SK-N-SH (cell line): Measurements from ENCODE around the gene SYCE1L.

ENCODE experiments used
- FOXM1 ChIP-seq: IDR thresholded peaks from 2 replicates; pipeline ENCODE4 v1.4.0; 2012; ENCODE audit warnings: low read depth, mild to moderate bottlenecking
- MAX ChIP-seq: IDR thresholded peaks from 2 replicates; pipeline ENCODE4 v1.4.0; 2012; ENCODE audit warnings: low read depth
- MEF2A ChIP-seq: IDR thresholded peaks from 2 replicates; pipeline ENCODE4 v1.4.0; 2012; ENCODE audit warnings: low read depth, borderline replicate concordance
- MXI1 ChIP-seq: IDR thresholded peaks from 2 replicates; pipeline ENCODE4 v1.6.1; 2012; ENCODE audit warnings: mild to moderate bottlenecking, low read depth, low read length, improper control_type of control experiment
- RFX5 ChIP-seq: IDR thresholded peaks from 2 replicates; pipeline ENCODE4 v1.6.1; 2012; ENCODE audit warnings: mild to moderate bottlenecking, improper control_type of control experiment, low read length
- SMC3 ChIP-seq: IDR thresholded peaks from 2 replicates; pipeline ENCODE4 v1.6.1; 2012; ENCODE audit warnings: low read depth, low read length, improper control_type of control experiment
- TAF1 ChIP-seq: IDR thresholded peaks from 2 replicates; pipeline ENCODE4 v1.6.1; 2012; ENCODE audit warnings: low read depth, mild to moderate bottlenecking, low read length, moderate library complexity, borderline replicate concordance
- YY1 ChIP-seq: IDR thresholded peaks from 2 replicates; pipeline ENCODE4 v1.4.0; 2012; ENCODE audit warnings: low read depth, mild to moderate bottlenecking
- TF ChIP-seq, protein P1 (sequence below): fragments of 200-600 bp; sonication (generic); IDR thresholded peaks from 2 replicates; pipeline ENCODE4 v1.6.1; 2017; ENCODE audit warnings: antibody characterized with exemption, mild to moderate bottlenecking, moderate library complexity

DNA sequence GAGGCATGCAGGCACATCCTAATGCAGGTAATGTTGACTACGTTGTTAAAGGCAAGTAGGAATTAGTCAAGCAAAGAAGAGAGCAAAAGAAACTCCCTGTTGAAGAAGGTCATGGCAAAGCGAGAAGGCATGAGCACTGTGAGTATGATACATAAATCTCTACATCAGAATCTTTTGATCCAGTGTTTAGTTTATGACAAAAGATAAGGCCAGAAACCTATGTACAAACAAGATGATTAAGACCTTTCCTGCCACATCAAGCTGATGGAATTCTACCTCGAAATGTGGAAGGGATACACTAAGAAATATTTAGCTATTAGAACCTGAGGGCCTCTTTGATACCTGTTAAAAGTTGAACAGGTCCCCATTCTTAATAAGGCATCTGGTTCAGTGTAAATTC is 20.2 kb downstream of the SYCE1L start:
- TF ChIP-seq, protein P1, sequence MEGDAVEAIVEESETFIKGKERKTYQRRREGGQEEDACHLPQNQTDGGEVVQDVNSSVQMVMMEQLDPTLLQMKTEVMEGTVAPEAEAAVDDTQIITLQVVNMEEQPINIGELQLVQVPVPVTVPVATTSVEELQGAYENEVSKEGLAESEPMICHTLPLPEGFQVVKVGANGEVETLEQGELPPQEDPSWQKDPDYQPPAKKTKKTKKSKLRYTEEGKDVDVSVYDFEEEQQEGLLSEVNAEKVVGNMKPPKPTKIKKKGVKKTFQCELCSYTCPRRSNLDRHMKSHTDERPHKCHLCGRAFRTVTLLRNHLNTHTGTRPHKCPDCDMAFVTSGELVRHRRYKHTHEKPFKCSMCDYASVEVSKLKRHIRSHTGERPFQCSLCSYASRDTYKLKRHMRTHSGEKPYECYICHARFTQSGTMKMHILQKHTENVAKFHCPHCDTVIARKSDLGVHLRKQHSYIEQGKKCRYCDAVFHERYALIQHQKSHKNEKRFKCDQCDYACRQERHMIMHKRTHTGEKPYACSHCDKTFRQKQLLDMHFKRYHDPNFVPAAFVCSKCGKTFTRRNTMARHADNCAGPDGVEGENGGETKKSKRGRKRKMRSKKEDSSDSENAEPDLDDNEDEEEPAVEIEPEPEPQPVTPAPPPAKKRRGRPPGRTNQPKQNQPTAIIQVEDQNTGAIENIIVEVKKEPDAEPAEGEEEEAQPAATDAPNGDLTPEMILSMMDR = no peak
- TF ChIP-seq SMC3 (no peak), RFX5 (no peak), MXI1 (no peak), FOXM1 (no peak), TAF1 (no peak), MAX (no peak), YY1 (no peak), MEF2A (no peak)
